ENCODE data around the gene ABHD11.

The ABHD11 gene

DNA sequence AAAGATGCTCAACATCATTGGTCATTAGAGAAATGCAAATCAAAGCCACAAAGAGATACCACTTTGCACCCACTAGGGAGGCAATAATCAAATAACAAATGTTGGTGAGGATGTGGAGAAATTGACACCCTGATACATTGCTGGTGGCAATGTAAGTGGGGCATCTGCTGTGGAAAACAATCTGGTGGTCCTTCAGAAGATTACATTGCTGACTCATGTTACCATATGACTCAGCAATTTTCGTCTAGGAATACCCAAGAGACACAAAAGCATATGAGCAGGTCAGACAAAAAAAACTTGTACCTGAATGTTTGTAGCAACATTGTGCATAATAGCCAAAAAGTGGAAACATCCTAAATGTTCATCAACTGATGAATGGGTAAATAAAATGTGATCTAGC, 36.3 kb upstream of the ABHD11 start:
- Histone ChIP-seq H3K27me3 (ENCODE audit: insufficient read depth, low read length, poor library complexity) (no peaks in the 10 kb centered on the region), H2BK120ac (ENCODE audit: low read depth, low read length) (no peak overlapping the region), H3K79me1 (ENCODE audit: low read length) (no peaks in the 10 kb centered on the region), H3K4me1 (ENCODE audit: control insufficient read depth, low read depth, low read length) (no peaks in the 10 kb centered on the region), H4K8ac (ENCODE audit: low read depth, low read length) (no peak overlapping the region), H3K56ac (ENCODE audit: low read length) (no peak overlapping the region), H3K23ac (ENCODE audit: low read length) (no peak overlapping the region), H3K4me3 (ENCODE audit: low read length) (no peak overlapping the region), H3K18ac (ENCODE audit: low read length) (no peak overlapping the region), H3K4me2 (ENCODE audit: low read length) (no peak overlapping the region), H3K36me3 (ENCODE audit: control insufficient read depth, insufficient read depth, low read length) (no peaks in the 10 kb centered on the region), H3K79me2 (ENCODE audit: control insufficient read depth, insufficient read depth, low read length) (no peaks in the 10 kb centered on the region), H3K27ac (ENCODE audit: low read depth, low read length) (no peak overlapping the region), H2BK5ac (ENCODE audit: low read length) (no peak overlapping the region), H4K5ac (ENCODE audit: low read length) (no peak overlapping the region), H2BK15ac (replicated peaks; ENCODE audit: low read depth) (no peak overlapping the region), H3K4ac (ENCODE audit: low read depth, low read length) (no peak overlapping the region), H3K9ac (ENCODE audit: low read length) (no peak overlapping the region), H2AK5ac (ENCODE audit: low read length) (no peak overlapping the region)
- DNase-seq = no peak
- WGBS (ENCODE audit: extremely low coverage, insufficient coverage, low lambda C conversion rate) = no CpG with 5 or more reads among the region's 1 CpG

DNA sequence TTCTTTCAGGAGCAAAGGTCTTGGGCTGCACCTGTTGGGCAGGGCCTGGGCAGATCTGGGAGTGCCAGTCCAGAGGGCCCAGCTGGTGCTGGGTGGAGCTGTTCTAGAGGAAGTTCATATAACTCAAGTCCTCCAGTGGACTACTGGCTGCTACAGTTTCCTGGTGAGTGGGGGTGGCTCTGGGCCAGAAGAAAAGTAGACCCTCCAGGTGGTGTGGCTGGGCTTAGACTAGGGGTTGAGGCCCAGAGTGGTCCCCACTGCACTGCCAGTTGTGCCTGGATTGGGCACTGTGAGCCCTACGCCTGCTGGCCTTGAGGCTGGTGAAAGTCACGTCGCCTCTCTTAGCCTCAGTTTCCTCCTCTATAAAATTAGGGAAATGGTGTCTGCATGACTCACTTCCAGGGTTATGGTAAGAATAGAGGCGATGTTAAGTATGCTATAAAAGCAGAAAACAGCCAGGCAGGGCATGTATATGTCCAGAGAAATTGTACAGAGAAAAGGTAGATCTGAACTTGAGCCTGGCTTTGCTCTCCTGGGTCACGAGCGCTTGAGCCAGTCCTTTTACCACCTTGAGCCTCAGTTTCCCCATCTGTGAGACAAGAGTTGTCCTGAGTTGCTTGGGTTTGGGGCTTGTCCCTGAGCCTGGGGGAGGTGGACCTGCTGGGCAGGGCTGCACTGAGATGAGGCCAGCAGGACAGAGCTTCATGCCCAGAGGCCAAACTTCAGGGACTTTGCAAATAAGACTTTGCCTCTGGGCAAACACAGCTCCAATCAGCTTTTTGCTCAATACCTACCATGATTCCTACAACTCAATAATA, 35.3 kb upstream of the ABHD11 start:
- no peak for DNase-seq
- H3K79me2 ChIP-seq (ENCODE audit: control insufficient read depth, insufficient read depth, low read length) = no peaks in the 10 kb centered on the region
- no peak overlapping the region for H3K4me3 ChIP-seq (ENCODE audit: low read length)
- H2BK120ac ChIP-seq (ENCODE audit: low read depth, low read length) = no peak overlapping the region
- no peak overlapping the region for H4K5ac ChIP-seq (ENCODE audit: low read length)
- no peak overlapping the region for H3K27ac ChIP-seq (ENCODE audit: low read depth, low read length)
- H3K56ac ChIP-seq (ENCODE audit: low read length) = no peak overlapping the region
- H3K4ac ChIP-seq (ENCODE audit: low read depth, low read length) = no peak overlapping the region
- H3K36me3 ChIP-seq (ENCODE audit: control insufficient read depth, insufficient read depth, low read length) = no peaks in the 10 kb centered on the region
- no CpG with 5 or more reads among the region's 6 CpGs for WGBS (ENCODE audit: extremely low coverage, insufficient coverage, low lambda C conversion rate)
- H3K18ac ChIP-seq (ENCODE audit: low read length) = no peak overlapping the region
- no peak overlapping the region for H2BK15ac ChIP-seq (replicated peaks; ENCODE audit: low read depth)
- H3K23ac ChIP-seq (ENCODE audit: low read length) = no peak overlapping the region
- no peak overlapping the region for H4K8ac ChIP-seq (ENCODE audit: low read depth, low read length)
- H3K9ac ChIP-seq (ENCODE audit: low read length) = no peak overlapping the region
- no peaks in the 10 kb centered on the region for H3K4me1 ChIP-seq (ENCODE audit: control insufficient read depth, low read depth, low read length)
- H2AK5ac ChIP-seq (ENCODE audit: low read length) = no peak overlapping the region
- no peak overlapping the region for H2BK5ac ChIP-seq (ENCODE audit: low read length)
- H3K4me2 ChIP-seq (ENCODE audit: low read length) = no peak overlapping the region
- no peaks in the 10 kb centered on the region for H3K79me1 ChIP-seq (ENCODE audit: low read length)
- no peaks in the 10 kb centered on the region for H3K27me3 ChIP-seq (ENCODE audit: insufficient read depth, low read length, poor library complexity)

DNA sequence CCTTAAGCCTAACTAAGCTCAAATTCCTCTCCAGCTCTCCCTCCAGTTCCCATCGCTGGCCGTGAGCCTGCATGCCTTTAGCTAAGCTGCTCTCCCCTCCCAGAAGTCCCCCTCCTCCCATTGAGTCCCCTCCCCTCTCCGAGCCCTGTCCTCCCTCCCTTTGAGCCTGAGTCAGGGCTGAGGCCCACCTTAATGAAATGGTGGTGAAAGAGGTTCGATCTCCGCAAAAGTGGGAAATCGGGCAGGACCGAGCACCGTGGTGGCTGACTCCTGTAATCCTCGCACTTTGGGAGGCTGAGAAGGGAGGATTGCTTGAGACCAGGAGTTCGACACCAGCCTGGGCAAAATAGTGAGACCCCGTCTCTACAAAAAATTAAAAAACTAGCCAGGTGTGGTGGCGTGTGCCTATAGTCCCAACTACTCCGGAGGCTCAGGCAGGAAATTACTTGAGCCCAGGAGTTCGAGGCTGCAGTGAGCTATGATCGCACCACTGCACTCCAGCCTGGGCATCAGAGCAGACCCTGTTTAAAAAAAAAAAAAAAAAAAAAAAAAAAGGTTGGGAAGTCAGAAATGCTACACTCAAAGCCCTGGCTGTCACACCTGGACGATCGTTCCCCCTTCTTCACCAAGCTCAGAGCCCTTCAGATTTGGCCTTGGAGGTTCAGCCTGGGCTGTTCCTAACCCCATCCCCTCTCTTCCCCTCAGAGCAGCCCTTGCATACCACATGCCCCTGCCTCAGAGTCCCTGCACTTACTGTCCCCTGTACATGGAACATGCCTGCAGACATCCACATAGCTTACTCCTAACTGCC, 32.5 kb upstream of the ABHD11 start:
- Histone ChIP-seq H3K4me1 (ENCODE audit: control insufficient read depth, low read depth, low read length) (no peaks in the 10 kb centered on the region), H3K4ac (ENCODE audit: low read depth, low read length) (no peak overlapping the region), H3K79me2 (ENCODE audit: control insufficient read depth, insufficient read depth, low read length) (no peaks in the 10 kb centered on the region), H3K36me3 (ENCODE audit: control insufficient read depth, insufficient read depth, low read length) (no peaks in the 10 kb centered on the region), H4K5ac (ENCODE audit: low read length) (no peak overlapping the region), H3K27me3 (ENCODE audit: insufficient read depth, low read length, poor library complexity) (no peaks in the 10 kb centered on the region), H2BK5ac (ENCODE audit: low read length) (no peak overlapping the region), H2BK15ac (replicated peaks; ENCODE audit: low read depth) (no peak overlapping the region), H2BK120ac (ENCODE audit: low read depth, low read length) (no peak overlapping the region), H3K9ac (ENCODE audit: low read length) (no peak overlapping the region), H3K27ac (ENCODE audit: low read depth, low read length) (no peak overlapping the region), H2AK5ac (ENCODE audit: low read length) (no peak overlapping the region), H3K18ac (ENCODE audit: low read length) (no peak overlapping the region), H3K79me1 (ENCODE audit: low read length) (no peaks in the 10 kb centered on the region), H4K8ac (ENCODE audit: low read depth, low read length) (no peak overlapping the region), H3K4me2 (ENCODE audit: low read length) (peak overlapping the region; percentile 46), H3K23ac (ENCODE audit: low read length) (no peak overlapping the region), H3K56ac (ENCODE audit: low read length) (no peak overlapping the region), H3K4me3 (ENCODE audit: low read length) (no peak overlapping the region)
- DNase-seq = no peak
- no CpG with 5 or more reads among the region's 17 CpGs for WGBS (ENCODE audit: extremely low coverage, insufficient coverage, low lambda C conversion rate)

DNA sequence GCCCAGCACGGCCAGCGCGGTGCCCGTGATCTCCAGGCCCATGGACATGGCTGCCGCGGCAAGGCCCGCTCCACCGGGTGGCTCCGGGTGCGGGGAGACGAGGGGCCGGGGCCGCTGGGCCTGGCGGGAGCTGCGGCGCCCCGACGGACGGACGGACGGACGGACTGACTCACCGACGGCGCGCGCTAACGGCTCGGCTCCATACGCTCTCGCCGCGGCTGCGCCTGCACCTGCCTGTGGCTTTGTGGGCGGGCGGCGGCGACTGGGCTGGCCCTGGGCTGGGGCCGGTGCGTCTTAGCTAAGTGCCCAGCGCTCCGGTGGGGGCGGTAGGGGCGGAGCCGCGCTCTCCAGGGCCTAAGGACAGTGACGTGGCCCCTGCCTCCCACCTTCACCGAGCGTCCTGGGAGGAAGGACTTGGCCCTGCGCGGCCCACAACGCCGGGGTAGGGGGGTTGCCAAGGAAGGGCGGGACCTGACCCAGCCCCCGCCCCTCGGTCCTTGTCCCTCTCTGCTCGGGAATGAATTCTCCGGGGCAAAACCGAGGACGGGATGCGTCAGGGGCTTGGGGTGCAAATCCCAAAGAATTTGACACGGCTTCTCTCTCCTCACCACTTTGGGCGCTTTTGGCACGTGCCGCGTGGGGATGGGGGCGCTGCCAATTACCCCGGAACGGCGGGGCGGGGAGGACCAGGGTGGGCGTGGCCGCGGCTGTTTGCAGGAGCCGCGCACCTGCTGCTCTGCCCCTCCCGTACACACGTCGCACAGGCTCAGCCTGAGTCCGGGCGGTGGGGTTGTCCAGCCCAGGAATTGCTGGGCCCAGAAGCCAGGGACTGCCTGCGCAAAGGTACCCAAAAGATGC, 31.6 kb upstream of the ABHD11 start, which contains the start of gene CLDN3:
Gene CLDN3 (minus strand): TSS at position 269 of the 858 bp plus-strand sequence. CDS start 221 bp downstream, at position 48.
- Histone ChIP-seq H2AK5ac (ENCODE audit: low read length) (no peak within 1 kb of the TSS), H4K8ac (ENCODE audit: low read depth, low read length) (no peak within 1 kb of the TSS), H3K23ac (ENCODE audit: low read length) (no peak within 1 kb of the TSS), H3K4me3 (ENCODE audit: low read length) (no peak within 1 kb of the TSS), H3K4me1 (ENCODE audit: control insufficient read depth, low read depth, low read length) (no peaks in the 10 kb centered on the region), H2BK15ac (replicated peaks; ENCODE audit: low read depth) (no peak within 1 kb of the TSS), H2BK120ac (ENCODE audit: low read depth, low read length) (no peak within 1 kb of the TSS), H3K4me2 (ENCODE audit: low read length) (peak within 1 kb of the TSS; percentile 49), H3K56ac (ENCODE audit: low read length) (peak within 1 kb of the TSS; percentile 64), H3K9ac (ENCODE audit: low read length) (no peak within 1 kb of the TSS), H3K4ac (ENCODE audit: low read depth, low read length) (no peak within 1 kb of the TSS), H3K27me3 (ENCODE audit: insufficient read depth, low read length, poor library complexity) (no peaks in the 10 kb centered on the region), H3K27ac (ENCODE audit: low read depth, low read length) (no peak within 1 kb of the TSS), H3K18ac (ENCODE audit: low read length) (no peak within 1 kb of the TSS), H2BK5ac (ENCODE audit: low read length) (no peak within 1 kb of the TSS), H4K5ac (ENCODE audit: low read length) (no peak within 1 kb of the TSS), H3K36me3 (ENCODE audit: control insufficient read depth, insufficient read depth, low read length) (no peaks in the 10 kb centered on the region), H3K79me1 (ENCODE audit: low read length) (no peaks in the 10 kb centered on the region), H3K79me2 (ENCODE audit: control insufficient read depth, insufficient read depth, low read length) (no peaks in the 10 kb centered on the region)
- DNase-seq = peak; percentile 83
- no CpG with 5 or more reads among the region's 82 CpGs for WGBS (ENCODE audit: extremely low coverage, insufficient coverage, low lambda C conversion rate)

DNA sequence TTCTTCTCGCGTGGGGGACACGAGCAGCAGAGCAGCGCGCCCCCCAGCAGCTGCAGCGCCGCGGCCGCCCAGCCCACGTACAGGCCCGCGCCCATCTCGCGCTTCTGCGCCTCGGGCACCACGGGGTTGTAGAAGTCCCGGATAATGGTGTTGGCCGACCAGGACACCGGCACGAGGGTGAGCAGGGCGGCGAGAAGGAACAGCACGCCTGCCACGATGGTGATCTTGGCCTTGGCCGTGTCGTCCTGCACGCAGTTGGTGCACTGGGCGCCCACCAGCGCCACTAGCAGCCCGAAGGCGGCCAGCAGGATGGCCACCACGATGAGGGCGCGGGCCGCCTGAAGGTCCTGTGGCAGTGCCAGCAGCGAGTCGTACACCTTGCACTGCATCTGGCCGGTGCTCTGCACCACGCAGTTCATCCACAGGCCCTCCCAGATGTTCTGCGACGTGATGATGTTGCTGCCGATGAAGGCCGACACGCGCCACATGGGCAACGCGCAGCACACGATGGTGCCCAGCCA, 30.9 kb upstream of the ABHD11 start:
- Histone ChIP-seq H3K79me2 (ENCODE audit: control insufficient read depth, insufficient read depth, low read length) (no peaks in the 10 kb centered on the region), H3K4me1 (ENCODE audit: control insufficient read depth, low read depth, low read length) (no peaks in the 10 kb centered on the region), H3K27ac (ENCODE audit: low read depth, low read length) (no peak overlapping the region), H3K56ac (ENCODE audit: low read length) (peak overlapping the region; percentile 64), H4K8ac (ENCODE audit: low read depth, low read length) (no peak overlapping the region), H2BK5ac (ENCODE audit: low read length) (no peak overlapping the region), H3K27me3 (ENCODE audit: insufficient read depth, low read length, poor library complexity) (no peaks in the 10 kb centered on the region), H3K4me2 (ENCODE audit: low read length) (peak overlapping the region; percentile 18), H3K79me1 (ENCODE audit: low read length) (no peaks in the 10 kb centered on the region), H3K18ac (ENCODE audit: low read length) (no peak overlapping the region), H3K9ac (ENCODE audit: low read length) (no peak overlapping the region), H2BK15ac (replicated peaks; ENCODE audit: low read depth) (no peak overlapping the region), H2BK120ac (ENCODE audit: low read depth, low read length) (no peak overlapping the region), H3K36me3 (ENCODE audit: control insufficient read depth, insufficient read depth, low read length) (no peaks in the 10 kb centered on the region), H2AK5ac (ENCODE audit: low read length) (no peak overlapping the region), H3K23ac (ENCODE audit: low read length) (no peak overlapping the region), H3K4me3 (ENCODE audit: low read length) (no peak overlapping the region), H4K5ac (ENCODE audit: low read length) (no peak overlapping the region), H3K4ac (ENCODE audit: low read depth, low read length) (no peak overlapping the region)
- WGBS (ENCODE audit: extremely low coverage, insufficient coverage, low lambda C conversion rate) = no CpG with 5 or more reads among the region's 49 CpGs
- DNase-seq = no peak

Measured in mesendoderm (in vitro differentiated cells).